Measurements from ENCODE around the gene SERTAD1.
A peak's percentile ranks its signal among the peaks of the same experiment; 100 is the strongest.

SERTAD1 gene

GRCh38 chr19:40420766-40421765, 4.7 kb downstream of the SERTAD1 start:
- H3K9ac ChIP-seq (ENCODE audit: insufficient read length) = peak overlapping the region; percentile 75
- peak overlapping the region; percentile 83 for H3K27ac ChIP-seq
- peak overlapping the region; percentile 85 for H3K4me3 ChIP-seq
- TF ChIP-seq EZH2 (IDR thresholded peaks at IDR 0.05) (no peak), POLR2AphosphoS5 (IDR thresholded peaks at IDR 0.05; ENCODE audit: borderline replicate concordance, low read depth, low read length) (peak; percentile 85), FOXP2 (optimal IDR thresholded peaks at IDR 0.05; ENCODE audit: control extremely low read depth, extremely low read length, insufficient read depth) (no peak)
- no peak for DNase-seq (ENCODE audit: low read depth, low spot score)
- H3K36me3 ChIP-seq (ENCODE audit: insufficient read depth, low read length) = peaks cover 6% of the 10 kb centered on the region; the same call in 1 of the 2 replicates
- no peaks in the 10 kb centered on the region for H3K9me3 ChIP-seq (ENCODE audit: low read depth, low read length)

GRCh38 chr19:40420451-40420765, 5.4 kb downstream of the SERTAD1 start:
- H3K9me3 ChIP-seq (ENCODE audit: low read depth, low read length) = no peaks in the 10 kb centered on the region
- H3K9ac ChIP-seq (ENCODE audit: insufficient read length) = no peak overlapping the region
- peak overlapping the region; percentile 85 for H3K4me3 ChIP-seq
- H3K27ac ChIP-seq = no peak overlapping the region; the same call in 1 of the 2 replicates
- no peak for TF ChIP-seq POLR2AphosphoS5 (IDR thresholded peaks at IDR 0.05; ENCODE audit: borderline replicate concordance, low read depth, low read length)
- no peak for TF ChIP-seq FOXP2 (optimal IDR thresholded peaks at IDR 0.05; ENCODE audit: control extremely low read depth, extremely low read length, insufficient read depth)
- DNase-seq (ENCODE audit: low read depth, low spot score) = no peak
- peaks cover 6% of the 10 kb centered on the region; the same call in 1 of the 2 replicates for H3K36me3 ChIP-seq (ENCODE audit: insufficient read depth, low read length)

GRCh38 chr19:40419780-40420179, 6.0 kb downstream of the SERTAD1 start:
- H3K36me3 ChIP-seq (ENCODE audit: insufficient read depth, low read length) = peaks cover 6% of the 10 kb centered on the region; the same call in 1 of the 2 replicates
- H3K9me3 ChIP-seq (ENCODE audit: low read depth, low read length) = no peaks in the 10 kb centered on the region
- no peak overlapping the region for H3K4me3 ChIP-seq
- H3K9ac ChIP-seq (ENCODE audit: insufficient read length) = no peak overlapping the region
- TF ChIP-seq POLR2AphosphoS5 (IDR thresholded peaks at IDR 0.05; ENCODE audit: borderline replicate concordance, low read depth, low read length) = no peak
- TF ChIP-seq FOXP2 (optimal IDR thresholded peaks at IDR 0.05; ENCODE audit: control extremely low read depth, extremely low read length, insufficient read depth) = no peak
- TF ChIP-seq EZH2 (IDR thresholded peaks at IDR 0.05) = no peak
- no peak overlapping the region for H3K27ac ChIP-seq
- no peak for DNase-seq (ENCODE audit: low read depth, low spot score)

GRCh38 chr19:40419066-40419612, 6.7 kb downstream of the SERTAD1 start:
- no peak overlapping the region for H3K27ac ChIP-seq
- no peak overlapping the region for H3K4me3 ChIP-seq
- DNase-seq (ENCODE audit: low read depth, low spot score) = no peak
- peaks cover 6% of the 10 kb centered on the region; the same call in 1 of the 2 replicates for H3K36me3 ChIP-seq (ENCODE audit: insufficient read depth, low read length)
- H3K9me3 ChIP-seq (ENCODE audit: low read depth, low read length) = no peaks in the 10 kb centered on the region
- no peak for TF ChIP-seq POLR2AphosphoS5 (IDR thresholded peaks at IDR 0.05; ENCODE audit: borderline replicate concordance, low read depth, low read length)
- TF ChIP-seq EZH2 (IDR thresholded peaks at IDR 0.05) = no peak
- no peak for TF ChIP-seq FOXP2 (optimal IDR thresholded peaks at IDR 0.05; ENCODE audit: control extremely low read depth, extremely low read length, insufficient read depth)
- no peak overlapping the region for H3K9ac ChIP-seq (ENCODE audit: insufficient read length)

- no peak for TF ChIP-seq FOXP2 (optimal IDR thresholded peaks at IDR 0.05; ENCODE audit: control extremely low read depth, extremely low read length, insufficient read depth)
- TF ChIP-seq POLR2AphosphoS5 (IDR thresholded peaks at IDR 0.05; ENCODE audit: borderline replicate concordance, low read depth, low read length) = no peak
- no peak for TF ChIP-seq EZH2 (IDR thresholded peaks at IDR 0.05)
- peaks cover 6% of the 10 kb centered on the region; the same call in 1 of the 2 replicates for H3K36me3 ChIP-seq (ENCODE audit: insufficient read depth, low read length)
- no peak overlapping the region for H3K4me3 ChIP-seq
- peak overlapping the region; percentile 3; the same call in 1 of the 2 replicates for H3K27ac ChIP-seq
- DNase-seq (ENCODE audit: low read depth, low spot score) = no peak
- H3K9ac ChIP-seq (ENCODE audit: insufficient read length) = no peak overlapping the region
- no peaks in the 10 kb centered on the region for H3K9me3 ChIP-seq (ENCODE audit: low read depth, low read length)
Measured at GRCh38 chr19:40418040-40418439, 7.8 kb downstream of the SERTAD1 start.

- H3K4me3 ChIP-seq = no peak overlapping the region
- no peak for TF ChIP-seq FOXP2 (optimal IDR thresholded peaks at IDR 0.05; ENCODE audit: control extremely low read depth, extremely low read length, insufficient read depth)
- no peak for TF ChIP-seq EZH2 (IDR thresholded peaks at IDR 0.05)
- TF ChIP-seq POLR2AphosphoS5 (IDR thresholded peaks at IDR 0.05; ENCODE audit: borderline replicate concordance, low read depth, low read length) = no peak
- H3K9ac ChIP-seq (ENCODE audit: insufficient read length) = no peak overlapping the region
- no peak for DNase-seq (ENCODE audit: low read depth, low spot score)
- no peaks in the 10 kb centered on the region for H3K9me3 ChIP-seq (ENCODE audit: low read depth, low read length)
- H3K27ac ChIP-seq = no peak overlapping the region
- H3K36me3 ChIP-seq (ENCODE audit: insufficient read depth, low read length) = peaks cover 2% of the 10 kb centered on the region; the same call in 1 of the 2 replicates
Measured at GRCh38 chr19:40417643-40417981, 8.2 kb downstream of the SERTAD1 start.

- Histone ChIP-seq H3K9ac (ENCODE audit: insufficient read length) (peak overlapping the region; percentile 32), H3K4me3 (no peak overlapping the region), H3K9me3 (ENCODE audit: low read depth, low read length) (no peaks in the 10 kb centered on the region), H3K27ac (peak overlapping the region; percentile 42; the same call in 1 of the 2 replicates), H3K36me3 (ENCODE audit: insufficient read depth, low read length) (no peaks in the 10 kb centered on the region)
- DNase-seq (ENCODE audit: low read depth, low spot score) = no peak
- TF ChIP-seq FOXP2 (optimal IDR thresholded peaks at IDR 0.05; ENCODE audit: control extremely low read depth, extremely low read length, insufficient read depth) (no peak), EZH2 (IDR thresholded peaks at IDR 0.05) (no peak), POLR2AphosphoS5 (IDR thresholded peaks at IDR 0.05; ENCODE audit: borderline replicate concordance, low read depth, low read length) (no peak)
Measured at GRCh38 chr19:40416918-40417642, 8.7 kb downstream of the SERTAD1 start.

GRCh38 chr19:40415768-40416167, 10.0 kb downstream of the SERTAD1 start:
- Histone ChIP-seq H3K27ac (no peak overlapping the region), H3K36me3 (ENCODE audit: insufficient read depth, low read length) (no peaks in the 10 kb centered on the region), H3K9ac (ENCODE audit: insufficient read length) (no peak overlapping the region), H3K4me3 (no peak overlapping the region), H3K9me3 (ENCODE audit: low read depth, low read length) (no peaks in the 10 kb centered on the region)
- no peak for DNase-seq (ENCODE audit: low read depth, low spot score)
- TF ChIP-seq EZH2 (IDR thresholded peaks at IDR 0.05) (no peak), POLR2AphosphoS5 (IDR thresholded peaks at IDR 0.05; ENCODE audit: borderline replicate concordance, low read depth, low read length) (no peak), FOXP2 (optimal IDR thresholded peaks at IDR 0.05; ENCODE audit: control extremely low read depth, extremely low read length, insufficient read depth) (no peak)

Measured in SK-N-MC (cell line).